ENCODE results near the gene LGI1. TPM values are rescaled to one million over a fixed set of nuclear protein-coding genes. Genes with fewer than 3 reads are reported as not detected.

The LGI1 gene
- polyA plus RNA-seq, 3 donors = 0.03 TPM; not detected in 2

- H3K27ac Mint-ChIP-seq = no peak overlapping the region
- H3K4me3 Mint-ChIP-seq = no peak overlapping the region
- intact Hi-C loops (cut with micrococcal nuclease) = no loop called here
- H3K36me3 Mint-ChIP-seq = no peaks in the 10 kb centered on the region
- no peak for DNase-seq
- peaks cover 1 to 5% (median 4%) of the 10 kb centered on the region in 3 donors for H3K27me3 Mint-ChIP-seq (ENCODE audit: low read depth in 3 of 3)
- Histone ChIP-seq H3K27me3 (ENCODE audit: control insufficient read depth in 2 of 2, insufficient read depth in 2 of 2, low read length in 2 of 2) (no peaks in the 10 kb centered on the region), H3K36me3 (replicated peaks in 1 of 2; ENCODE audit: control insufficient read depth in 1 of 2, insufficient read depth in 2 of 2, low read length in 2 of 2) (no peaks in the 10 kb centered on the region), H3K4me3 (replicated peaks in 1 of 3; ENCODE audit: low read depth in 2 of 3, low read length in 3 of 3) (no peak overlapping the region), H3K27ac (ENCODE audit: low read depth in 1 of 2, low read length in 2 of 2) (no peak overlapping the region), H4K20me1 (ENCODE audit: insufficient read depth, low read length) (no peaks in the 10 kb centered on the region), H2AFZ (ENCODE audit: insufficient read depth, low read depth, low read length, poor library complexity, severe bottlenecking) (no peak overlapping the region), H3K9me3 (replicated peaks in 1 of 2; ENCODE audit: control insufficient read depth in 1 of 2, insufficient read depth in 1 of 2, low read length in 2 of 2) (peaks cover 0 to 5% of the 10 kb centered on the region in 2 donors), H3K79me2 (ENCODE audit: insufficient read depth, low read length) (no peaks in the 10 kb centered on the region), H3K4me1 (ENCODE audit: control insufficient read depth in 1 of 2, insufficient read depth in 2 of 2, low read length in 2 of 2) (no peaks in the 10 kb centered on the region), H3K9ac (ENCODE audit: insufficient read depth, low read length, poor library complexity, severe bottlenecking) (no peak overlapping the region), H3K4me2 (replicated peaks; ENCODE audit: extremely low read depth, low read length, poor library complexity, severe bottlenecking) (no peak overlapping the region)
- peaks cover 0 to 7% (median 2%) of the 10 kb centered on the region in 7 donors for H3K9me3 Mint-ChIP-seq
- H3K4me1 Mint-ChIP-seq = no peaks in the 10 kb centered on the region
- TF ChIP-seq CTCF (IDR thresholded peaks at IDR 0.05) = no peak
Observed at GRCh38 chr10:93838278-93838677, 80.5 kb downstream of the LGI1 start.

- intact Hi-C loops (cut with micrococcal nuclease) = no loop called here
- H3K4me1 Mint-ChIP-seq = no peaks in the 10 kb centered on the region
- no peaks in the 10 kb centered on the region for H3K9me3 ChIP-seq (replicated peaks in 1 of 2; ENCODE audit: control insufficient read depth in 1 of 2, insufficient read depth in 1 of 2, low read length in 2 of 2)
- 96% methylated on average over 3 of the region's 3 CpGs for WGBS (ENCODE audit: insufficient coverage)
- no peaks in the 10 kb centered on the region for H4K20me1 ChIP-seq (ENCODE audit: insufficient read depth, low read length)
- no peak overlapping the region for H3K27ac ChIP-seq (ENCODE audit: low read depth in 1 of 2, low read length in 2 of 2)
- H3K4me2 ChIP-seq (replicated peaks; ENCODE audit: extremely low read depth, low read length, poor library complexity, severe bottlenecking) = no peak overlapping the region
- no peaks in the 10 kb centered on the region for H3K4me1 ChIP-seq (ENCODE audit: control insufficient read depth in 1 of 2, insufficient read depth in 2 of 2, low read length in 2 of 2)
- no peak overlapping the region for H3K4me3 ChIP-seq (replicated peaks in 1 of 3; ENCODE audit: low read depth in 2 of 3, low read length in 3 of 3)
- no peaks in the 10 kb centered on the region for H3K27me3 ChIP-seq (ENCODE audit: control insufficient read depth in 2 of 2, insufficient read depth in 2 of 2, low read length in 2 of 2)
- no peaks in the 10 kb centered on the region for H3K36me3 Mint-ChIP-seq
- no peak for DNase-seq
- peaks cover 0 to 10% (median 4%) of the 10 kb centered on the region in 7 donors for H3K9me3 Mint-ChIP-seq
- no peak overlapping the region for H3K9ac ChIP-seq (ENCODE audit: insufficient read depth, low read length, poor library complexity, severe bottlenecking)
- H3K36me3 ChIP-seq (replicated peaks in 1 of 2; ENCODE audit: control insufficient read depth in 1 of 2, insufficient read depth in 2 of 2, low read length in 2 of 2) = no peaks in the 10 kb centered on the region
- no peak overlapping the region for H3K4me3 Mint-ChIP-seq
- H3K79me2 ChIP-seq (ENCODE audit: insufficient read depth, low read length) = no peaks in the 10 kb centered on the region
- no peak overlapping the region for H3K27ac Mint-ChIP-seq
- H2AFZ ChIP-seq (ENCODE audit: insufficient read depth, low read depth, low read length, poor library complexity, severe bottlenecking) = no peak overlapping the region
- no peak for TF ChIP-seq CTCF (IDR thresholded peaks at IDR 0.05)
- H3K27me3 Mint-ChIP-seq (ENCODE audit: low read depth in 3 of 3) = peaks cover 1 to 9% (median 4%) of the 10 kb centered on the region in 3 donors
Observed at GRCh38 chr10:93841961-93842360, 84.2 kb downstream of the LGI1 start.

Measured in CD14-positive monocyte (primary cell).